ENCODE data around the gene CEACAM5.

GRCh38 chr19:41694831-41695635 is 13.4 kb upstream of the CEACAM5 start:
- TF ChIP-seq CTCF (IDR thresholded peaks at IDR 0.05; ENCODE audit: poor library complexity) (no peak), EZH2 (IDR thresholded peaks at IDR 0.05; ENCODE audit: borderline replicate concordance) (no peak)

All from hepatocyte (in vitro differentiated cells).